ENCODE data around the gene IWS1. TPM values are rescaled to one million over a fixed set of nuclear protein-coding genes. Genes with fewer than 3 reads are reported as not detected.
A peak's percentile ranks its signal among the peaks of the same experiment; 100 is the strongest.

IWS1 gene
- total and polyA plus RNA-seq, 9 of the 15 experiments (the other 6 are each of a cell fraction or from before 2014, with no cell fraction given), result 20.8 to 67.2 (median 46.6) TPM

DNA sequence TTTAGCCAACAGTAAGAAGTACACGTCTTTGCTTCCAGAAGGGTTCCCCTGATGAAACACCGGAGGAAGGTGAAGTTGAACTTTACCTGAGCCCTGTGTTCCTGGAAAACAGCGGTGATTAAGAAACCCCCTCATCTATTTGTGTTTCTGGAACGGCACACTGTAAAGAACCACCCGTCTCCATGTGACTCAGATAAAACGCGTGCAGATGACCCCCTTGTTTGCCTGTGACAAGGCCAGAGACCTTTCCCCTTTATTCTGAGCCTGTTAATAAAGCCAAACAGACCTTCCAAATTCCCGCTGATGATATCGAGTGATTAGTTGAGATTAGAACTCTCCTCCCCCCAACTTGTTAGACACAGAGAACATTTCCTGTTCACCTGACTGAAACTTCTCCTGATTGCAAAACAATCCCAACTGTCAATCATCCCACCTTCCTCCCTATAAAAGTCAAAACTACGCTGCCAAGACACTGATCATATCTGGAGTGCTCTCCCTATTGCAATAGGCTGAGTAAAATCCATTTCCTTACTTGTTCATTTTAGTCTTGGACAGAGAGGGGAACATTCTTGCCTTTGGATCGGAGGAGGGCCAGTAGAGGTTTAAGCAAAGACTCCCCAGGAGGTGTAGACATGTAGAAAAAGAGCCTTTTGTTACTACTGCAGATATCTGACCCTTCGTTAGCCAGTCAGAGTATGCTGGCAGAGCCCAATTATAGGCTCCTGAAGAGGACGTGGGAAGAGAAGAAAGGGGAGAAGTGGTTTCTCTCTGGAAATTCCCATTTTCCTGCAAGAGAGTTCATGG is 914 bp upstream of the IWS1 start (continued):
- TF ChIP-seq, protein P1, sequence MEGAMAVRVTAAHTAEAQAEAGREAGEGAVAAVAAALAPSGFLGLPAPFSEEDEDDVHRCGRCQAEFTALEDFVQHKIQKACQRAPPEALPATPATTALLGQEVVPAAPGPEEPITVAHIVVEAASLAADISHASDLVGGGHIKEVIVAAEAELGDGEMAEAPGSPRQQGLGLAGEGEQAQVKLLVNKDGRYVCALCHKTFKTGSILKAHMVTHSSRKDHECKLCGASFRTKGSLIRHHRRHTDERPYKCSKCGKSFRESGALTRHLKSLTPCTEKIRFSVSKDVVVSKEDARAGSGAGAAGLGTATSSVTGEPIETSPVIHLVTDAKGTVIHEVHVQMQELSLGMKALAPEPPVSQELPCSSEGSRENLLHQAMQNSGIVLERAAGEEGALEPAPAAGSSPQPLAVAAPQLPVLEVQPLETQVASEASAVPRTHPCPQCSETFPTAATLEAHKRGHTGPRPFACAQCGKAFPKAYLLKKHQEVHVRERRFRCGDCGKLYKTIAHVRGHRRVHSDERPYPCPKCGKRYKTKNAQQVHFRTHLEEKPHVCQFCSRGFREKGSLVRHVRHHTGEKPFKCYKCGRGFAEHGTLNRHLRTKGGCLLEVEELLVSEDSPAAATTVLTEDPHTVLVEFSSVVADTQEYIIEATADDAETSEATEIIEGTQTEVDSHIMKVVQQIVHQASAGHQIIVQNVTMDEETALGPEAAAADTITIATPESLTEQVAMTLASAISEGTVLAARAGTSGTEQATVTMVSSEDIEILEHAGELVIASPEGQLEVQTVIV (CRISPR knock-in tag; IDR thresholded peaks at IDR 0.05; ENCODE audit: borderline replicate concordance), result no peak
- TF ChIP-seq, protein P2, sequence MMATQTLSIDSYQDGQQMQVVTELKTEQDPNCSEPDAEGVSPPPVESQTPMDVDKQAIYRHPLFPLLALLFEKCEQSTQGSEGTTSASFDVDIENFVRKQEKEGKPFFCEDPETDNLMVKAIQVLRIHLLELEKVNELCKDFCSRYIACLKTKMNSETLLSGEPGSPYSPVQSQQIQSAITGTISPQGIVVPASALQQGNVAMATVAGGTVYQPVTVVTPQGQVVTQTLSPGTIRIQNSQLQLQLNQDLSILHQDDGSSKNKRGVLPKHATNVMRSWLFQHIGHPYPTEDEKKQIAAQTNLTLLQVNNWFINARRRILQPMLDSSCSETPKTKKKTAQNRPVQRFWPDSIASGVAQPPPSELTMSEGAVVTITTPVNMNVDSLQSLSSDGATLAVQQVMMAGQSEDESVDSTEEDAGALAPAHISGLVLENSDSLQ (IDR thresholded peaks at IDR 0.05), result peak; percentile 98
- TF ChIP-seq SIX5 (IDR thresholded peaks at IDR 0.05; ENCODE audit: borderline replicate concordance in 1 of 2, insufficient read depth in 1 of 2, low read depth in 1 of 2, low read length in 2 of 2), result no peak
- no peak for TF ChIP-seq DMBX1 (CRISPR knock-in tag; IDR thresholded peaks at IDR 0.05; ENCODE audit: borderline replicate concordance)
- TF ChIP-seq, protein P3, sequence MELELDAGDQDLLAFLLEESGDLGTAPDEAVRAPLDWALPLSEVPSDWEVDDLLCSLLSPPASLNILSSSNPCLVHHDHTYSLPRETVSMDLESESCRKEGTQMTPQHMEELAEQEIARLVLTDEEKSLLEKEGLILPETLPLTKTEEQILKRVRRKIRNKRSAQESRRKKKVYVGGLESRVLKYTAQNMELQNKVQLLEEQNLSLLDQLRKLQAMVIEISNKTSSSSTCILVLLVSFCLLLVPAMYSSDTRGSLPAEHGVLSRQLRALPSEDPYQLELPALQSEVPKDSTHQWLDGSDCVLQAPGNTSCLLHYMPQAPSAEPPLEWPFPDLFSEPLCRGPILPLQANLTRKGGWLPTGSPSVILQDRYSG (tag; conservative IDR thresholded peaks at IDR 0.05; ENCODE audit: low read depth), result no peak
- TF ChIP-seq ZNF134 (CRISPR knock-in tag; conservative IDR thresholded peaks at IDR 0.05), result no peak; the same call in 1 of the 2 replicates
- TF ChIP-seq, protein P4, sequence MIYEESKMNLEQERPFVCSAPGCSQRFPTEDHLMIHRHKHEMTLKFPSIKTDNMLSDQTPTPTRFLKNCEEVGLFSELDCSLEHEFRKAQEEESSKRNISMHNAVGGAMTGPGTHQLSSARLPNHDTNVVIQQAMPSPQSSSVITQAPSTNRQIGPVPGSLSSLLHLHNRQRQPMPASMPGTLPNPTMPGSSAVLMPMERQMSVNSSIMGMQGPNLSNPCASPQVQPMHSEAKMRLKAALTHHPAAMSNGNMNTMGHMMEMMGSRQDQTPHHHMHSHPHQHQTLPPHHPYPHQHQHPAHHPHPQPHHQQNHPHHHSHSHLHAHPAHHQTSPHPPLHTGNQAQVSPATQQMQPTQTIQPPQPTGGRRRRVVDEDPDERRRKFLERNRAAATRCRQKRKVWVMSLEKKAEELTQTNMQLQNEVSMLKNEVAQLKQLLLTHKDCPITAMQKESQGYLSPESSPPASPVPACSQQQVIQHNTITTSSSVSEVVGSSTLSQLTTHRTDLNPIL (CRISPR knock-in tag; IDR thresholded peaks at IDR 0.05), result no peak
- no peak for TF ChIP-seq ZNF76 (CRISPR knock-in tag; IDR thresholded peaks at IDR 0.05; ENCODE audit: borderline replicate concordance)
- no peak for TF ChIP-seq TEAD2 (tag; IDR thresholded peaks at IDR 0.05)
- TF ChIP-seq, protein P5, sequence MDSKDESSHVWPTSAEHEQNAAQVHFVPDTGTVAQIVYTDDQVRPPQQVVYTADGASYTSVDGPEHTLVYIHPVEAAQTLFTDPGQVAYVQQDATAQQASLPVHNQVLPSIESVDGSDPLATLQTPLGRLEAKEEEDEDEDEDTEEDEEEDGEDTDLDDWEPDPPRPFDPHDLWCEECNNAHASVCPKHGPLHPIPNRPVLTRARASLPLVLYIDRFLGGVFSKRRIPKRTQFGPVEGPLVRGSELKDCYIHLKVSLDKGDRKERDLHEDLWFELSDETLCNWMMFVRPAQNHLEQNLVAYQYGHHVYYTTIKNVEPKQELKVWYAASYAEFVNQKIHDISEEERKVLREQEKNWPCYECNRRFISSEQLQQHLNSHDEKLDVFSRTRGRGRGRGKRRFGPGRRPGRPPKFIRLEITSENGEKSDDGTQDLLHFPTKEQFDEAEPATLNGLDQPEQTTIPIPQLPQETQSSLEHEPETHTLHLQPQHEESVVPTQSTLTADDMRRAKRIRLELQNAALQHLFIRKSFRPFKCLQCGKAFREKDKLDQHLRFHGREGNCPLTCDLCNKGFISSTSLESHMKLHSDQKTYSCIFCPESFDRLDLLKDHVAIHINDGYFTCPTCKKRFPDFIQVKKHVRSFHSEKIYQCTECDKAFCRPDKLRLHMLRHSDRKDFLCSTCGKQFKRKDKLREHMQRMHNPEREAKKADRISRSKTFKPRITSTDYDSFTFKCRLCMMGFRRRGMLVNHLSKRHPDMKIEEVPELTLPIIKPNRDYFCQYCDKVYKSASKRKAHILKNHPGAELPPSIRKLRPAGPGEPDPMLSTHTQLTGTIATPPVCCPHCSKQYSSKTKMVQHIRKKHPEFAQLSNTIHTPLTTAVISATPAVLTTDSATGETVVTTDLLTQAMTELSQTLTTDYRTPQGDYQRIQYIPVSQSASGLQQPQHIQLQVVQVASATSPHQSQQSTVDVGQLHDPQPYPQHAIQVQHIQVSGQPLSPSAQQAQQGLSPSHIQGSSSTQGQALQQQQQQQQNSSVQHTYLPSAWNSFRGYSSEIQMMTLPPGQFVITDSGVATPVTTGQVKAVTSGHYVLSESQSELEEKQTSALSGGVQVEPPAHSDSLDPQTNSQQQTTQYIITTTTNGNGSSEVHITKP (IDR thresholded peaks at IDR 0.05; ENCODE audit: partially characterized antibody), result peak; percentile 2
- TF ChIP-seq ELF4 (CRISPR knock-in tag; IDR thresholded peaks at IDR 0.05), result no peak
- peak; percentile 44 for TF ChIP-seq ARID1B (IDR thresholded peaks at IDR 0.05)
- no peak for TF ChIP-seq CHD2 (IDR thresholded peaks at IDR 0.05; ENCODE audit: low read depth, low read length)
- no peak for TF ChIP-seq KAT2B (IDR thresholded peaks at IDR 0.05; ENCODE audit: low read depth, low read length)
- TF ChIP-seq PURB (CRISPR knock-in tag; IDR thresholded peaks at IDR 0.05; ENCODE audit: low read depth), result no peak
- TF ChIP-seq, protein P6, sequence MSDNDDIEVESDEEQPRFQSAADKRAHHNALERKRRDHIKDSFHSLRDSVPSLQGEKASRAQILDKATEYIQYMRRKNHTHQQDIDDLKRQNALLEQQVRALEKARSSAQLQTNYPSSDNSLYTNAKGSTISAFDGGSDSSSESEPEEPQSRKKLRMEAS (CRISPR knock-in tag; IDR thresholded peaks at IDR 0.05), result no peak
- no peak for TF ChIP-seq EZH2 (IDR thresholded peaks at IDR 0.05; ENCODE audit: borderline replicate concordance, low read depth, low read length)
